ENCODE results near the gene FBXO45.
A peak's percentile ranks its signal among the peaks of the same experiment; 100 is the strongest.
"Not testable (repeated sequence)": the region's sequence is repeated elsewhere in the genome, so short reads cannot be mapped to it uniquely, and the experiment has no call there.

The FBXO45 gene

DNA sequence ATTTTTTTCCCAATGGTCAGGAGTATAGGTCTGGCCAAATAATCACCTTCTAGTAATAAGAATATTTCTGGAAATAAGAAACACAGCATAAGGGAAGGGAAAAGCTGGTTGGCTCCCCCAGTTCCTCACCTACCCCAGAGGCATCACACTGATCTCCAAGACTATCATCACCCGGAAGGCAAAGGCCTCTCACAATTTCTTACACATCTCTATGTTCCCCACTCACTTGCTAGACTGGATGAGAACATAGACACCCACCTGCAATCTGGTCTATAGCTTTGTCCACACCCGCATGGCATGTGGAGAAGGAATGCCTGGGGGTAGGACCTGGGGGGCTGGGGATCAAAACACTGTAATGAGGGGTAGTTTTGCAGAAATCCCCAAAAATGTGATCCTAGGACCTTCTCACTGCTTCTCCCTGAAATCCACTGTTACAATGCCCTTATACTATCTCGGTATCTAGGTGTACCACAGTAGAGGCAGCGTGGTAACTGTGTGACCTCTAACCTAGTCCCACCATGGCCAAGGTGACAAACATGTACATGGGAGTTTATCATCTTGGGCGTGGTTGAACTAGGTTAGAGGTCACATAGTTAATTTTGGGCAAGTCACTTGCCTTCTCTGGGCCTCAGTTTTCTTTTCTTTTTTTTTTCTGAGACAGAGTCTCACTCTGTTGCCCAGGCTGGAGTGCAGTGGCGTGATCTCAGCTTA is 41.5 kb downstream of the FBXO45 start:
- Histone ChIP-seq H3K4me3 (no peak overlapping the region), H3K27ac (peak overlapping the region in 9 of 21 experiments; percentile 8 to 85 (median 34))

- Histone ChIP-seq H3K27ac (peak overlapping the region in 18 of 21 experiments; percentile 6 to 85 (median 46)), H3K4me3 (no peak overlapping the region)
Measured at GRCh38 chr3:196611761-196612483, 43.5 kb downstream of the FBXO45 start.

DNA sequence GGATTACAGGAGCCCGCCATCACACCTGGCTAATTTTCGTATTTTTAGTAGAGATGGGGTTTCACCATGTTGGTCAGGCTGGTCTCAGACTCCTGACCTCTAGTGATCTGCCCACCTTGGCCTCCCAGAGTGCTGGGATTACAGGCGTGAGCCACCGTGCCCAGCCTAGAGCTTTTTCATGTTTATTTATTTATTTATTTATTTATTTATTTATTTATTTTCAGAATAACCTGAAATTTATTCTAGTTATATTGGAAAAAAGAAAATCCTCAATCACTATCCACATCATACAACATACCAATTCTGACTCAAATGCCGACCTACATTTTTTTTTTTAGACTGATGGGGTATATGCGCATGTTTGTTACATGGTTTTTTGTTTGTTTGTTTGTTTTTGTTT is 46.8 kb downstream of the FBXO45 start:
- not testable (repeated sequence) for H3K27ac ChIP-seq, H3K4me3 ChIP-seq

DNA sequence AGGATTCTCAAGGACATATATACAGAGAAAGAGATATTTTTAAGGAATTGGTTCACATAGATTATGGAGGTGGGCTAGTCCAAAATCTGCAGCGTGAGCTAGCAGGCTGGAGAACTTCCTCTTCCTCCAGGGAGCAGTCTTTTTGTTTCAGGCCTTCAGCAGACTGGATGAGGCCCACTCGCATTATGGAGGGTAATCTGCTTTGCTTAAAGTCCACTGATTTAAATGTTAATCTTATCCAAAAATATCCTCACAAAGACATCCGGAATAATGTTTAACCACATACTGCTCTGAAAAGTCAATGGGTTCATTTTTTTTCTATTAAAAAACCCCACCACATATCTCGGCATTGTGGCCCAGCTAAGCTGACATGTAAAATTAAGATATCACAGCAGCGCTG is 48.8 kb downstream of the FBXO45 start:
- peak overlapping the region in 1 of 21 experiments; percentile 42 for H3K27ac ChIP-seq

GRCh38 chr3:196619223-196619622 is 50.8 kb downstream of the FBXO45 start:
- Histone ChIP-seq H3K27ac (peak overlapping the region in 6 of 21 experiments; percentile 5 to 52 (median 31)), H3K4me3 (no peak overlapping the region)

More for the DNA sequence above, 48.8 kb downstream of the FBXO45 start:
- H3K4me3 ChIP-seq = no peak overlapping the region

GRCh38 chr3:196619627-196620026 is 51.2 kb downstream of the FBXO45 start:
- H3K27ac ChIP-seq = peak overlapping the region in 7 of 21 experiments; percentile 6 to 57 (median 49)
- not testable (repeated sequence) for H3K4me3 ChIP-seq

DNA sequence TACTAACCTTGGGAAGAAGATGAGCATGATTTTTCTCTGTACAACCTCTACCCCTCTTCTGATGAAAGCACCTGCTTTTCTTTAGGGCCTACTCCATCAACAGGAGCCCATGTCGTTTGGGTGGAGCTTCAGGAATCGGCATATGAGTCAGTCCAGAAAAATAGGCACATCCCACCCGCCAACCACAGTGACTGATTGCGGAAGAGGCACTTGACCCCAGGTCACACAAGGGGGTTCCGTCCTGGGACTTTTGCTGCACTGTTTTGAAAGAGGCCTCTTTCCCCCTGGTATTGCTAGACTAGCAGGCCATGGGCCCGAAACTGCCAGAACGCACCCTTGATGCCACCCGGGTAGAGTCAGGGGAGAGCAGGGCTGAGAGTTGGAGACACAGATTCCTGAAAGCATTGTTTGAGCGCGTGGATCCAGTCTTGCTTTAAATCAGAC is 51.7 kb downstream of the FBXO45 start:
- Histone ChIP-seq H3K27ac (peak overlapping the region in 9 of 21 experiments; percentile 6 to 57 (median 45)), H3K4me3 (no peak overlapping the region)

DNA sequence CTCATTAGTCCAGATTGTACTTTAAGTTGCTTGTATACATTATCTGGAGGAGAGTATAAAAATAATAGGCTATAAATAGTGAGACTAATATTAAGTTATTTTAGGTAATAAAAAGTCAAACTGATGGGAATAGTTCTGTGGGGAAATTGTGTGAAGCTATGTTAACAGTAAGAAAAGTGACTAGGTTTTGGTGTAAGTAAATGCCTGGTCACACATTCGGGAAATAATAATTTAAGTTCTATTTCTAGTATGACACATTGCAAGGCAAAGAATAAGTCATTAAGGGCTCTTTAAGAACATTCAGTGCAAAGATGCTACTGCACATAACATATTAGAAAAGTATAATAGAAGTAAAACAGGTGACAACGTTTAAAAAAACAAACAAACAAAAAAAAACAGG is 52.2 kb downstream of the FBXO45 start:
- H3K4me3 ChIP-seq = no peak overlapping the region
- H3K27ac ChIP-seq = peak overlapping the region in 7 of 21 experiments; percentile 28 to 57 (median 49)

DNA sequence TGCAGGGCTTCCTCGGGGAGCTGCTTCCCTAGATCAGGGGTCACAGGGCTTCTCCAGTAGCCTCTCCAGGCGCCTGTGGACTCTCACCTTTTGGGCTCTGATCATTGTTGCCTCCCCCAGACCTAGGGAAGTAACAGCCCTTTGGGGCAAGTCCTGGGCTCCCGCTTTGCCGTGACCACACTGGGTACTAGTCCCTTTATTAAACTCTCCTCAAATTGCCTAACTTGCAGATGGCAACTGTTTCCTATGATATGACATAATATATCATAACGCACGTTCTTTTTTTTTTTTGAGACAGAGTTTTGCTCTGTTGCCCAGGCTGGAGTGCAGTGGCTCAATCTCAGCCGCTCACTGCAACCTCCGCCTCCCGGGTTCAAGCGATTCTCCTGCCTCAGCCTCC is 53.2 kb downstream of the FBXO45 start:
- no peak overlapping the region for H3K4me3 ChIP-seq
- peak overlapping the region in 1 of 21 experiments; percentile 43 for H3K27ac ChIP-seq

GRCh38 chr3:196624067-196624790 is 55.8 kb downstream of the FBXO45 start:
- Histone ChIP-seq H3K4me3 (no peak overlapping the region), H3K27ac (peak overlapping the region in 13 of 21 experiments; percentile 10 to 80 (median 43))

DNA sequence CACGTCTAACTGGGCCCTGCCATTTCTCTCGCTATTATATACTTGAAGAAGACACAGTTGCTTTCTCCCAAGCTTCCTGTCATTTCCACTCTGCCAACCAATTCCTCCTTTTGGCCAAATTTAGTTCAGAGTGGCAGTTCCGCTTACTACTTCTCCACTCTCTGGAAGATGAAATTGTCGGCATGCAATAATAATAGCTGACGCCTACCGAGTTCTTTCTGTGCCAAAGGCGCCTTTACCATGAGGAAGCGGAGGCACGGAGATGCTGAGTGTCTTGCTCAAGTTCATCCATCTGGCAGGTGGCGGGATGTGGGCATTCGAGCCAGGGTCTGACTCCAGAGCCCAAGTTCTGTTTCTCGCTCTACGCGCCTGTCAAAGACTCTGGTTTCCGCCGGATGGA is 56.4 kb downstream of the FBXO45 start:
- Histone ChIP-seq H3K27ac (peak overlapping the region in 11 of 21 experiments; percentile 10 to 80 (median 46)), H3K4me3 (no peak overlapping the region)

DNA sequence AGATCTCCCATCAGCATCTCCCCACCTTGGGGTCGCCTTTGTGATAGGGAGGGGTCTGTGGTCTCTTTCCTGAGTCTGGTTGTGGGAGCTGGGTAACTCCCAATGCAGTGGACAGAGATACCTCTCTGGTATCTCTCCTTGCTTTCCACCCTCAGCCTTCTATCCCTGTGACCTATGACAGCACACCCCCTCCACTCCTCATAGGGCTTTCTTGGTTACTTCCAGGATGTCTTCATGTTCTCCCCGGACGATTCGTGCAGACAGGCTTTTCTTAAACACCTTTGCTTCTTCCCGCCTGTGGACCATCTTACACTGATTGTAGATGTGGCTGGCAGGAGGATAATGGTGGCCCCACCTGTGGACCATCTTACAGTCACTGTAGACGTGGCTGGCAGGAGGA is 56.9 kb downstream of the FBXO45 start:
- H3K27ac ChIP-seq = peak overlapping the region in 5 of 21 experiments; percentile 26 to 74 (median 48)
- H3K4me3 ChIP-seq = no peak overlapping the region

DNA sequence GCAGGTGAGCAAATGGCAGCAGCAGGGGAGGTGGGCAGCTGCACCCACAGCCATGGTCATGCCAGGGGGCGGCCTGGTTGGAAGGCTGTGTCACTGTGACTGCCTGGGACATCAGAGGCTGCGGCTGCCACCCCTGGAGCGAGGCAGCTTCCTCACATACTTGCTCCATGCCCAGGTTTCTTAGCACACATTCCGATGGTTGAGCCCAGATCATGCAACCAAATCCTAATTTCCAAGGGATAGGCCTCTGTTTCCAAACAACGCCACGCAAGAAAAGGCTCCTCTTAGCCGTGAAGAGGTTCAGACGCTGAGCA is 59.4 kb downstream of the FBXO45 start:
- H3K27ac ChIP-seq = no peak overlapping the region
- no peak overlapping the region for H3K4me3 ChIP-seq

DNA sequence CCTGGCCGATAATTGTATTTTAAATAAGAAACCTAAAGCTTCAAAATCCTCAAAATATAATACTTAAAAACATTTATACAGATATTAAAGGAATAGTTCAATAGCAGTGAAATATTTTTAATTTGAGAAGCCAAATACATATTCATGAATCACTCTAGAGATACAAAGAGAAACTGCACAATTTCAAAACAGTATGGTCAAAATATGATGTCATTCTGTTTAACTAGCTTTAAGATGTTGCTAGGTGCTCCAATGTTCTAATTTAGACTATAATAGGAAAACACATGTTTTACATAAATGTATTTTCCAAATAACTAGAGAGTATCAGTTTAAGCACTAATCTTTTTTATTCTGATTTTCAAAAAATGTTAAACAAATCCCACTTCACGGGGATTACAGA is 60.8 kb downstream of the FBXO45 start:
- Histone ChIP-seq H3K27ac (peak overlapping the region in 1 of 21 experiments; percentile 96), H3K4me3 (no peak overlapping the region)

DNA sequence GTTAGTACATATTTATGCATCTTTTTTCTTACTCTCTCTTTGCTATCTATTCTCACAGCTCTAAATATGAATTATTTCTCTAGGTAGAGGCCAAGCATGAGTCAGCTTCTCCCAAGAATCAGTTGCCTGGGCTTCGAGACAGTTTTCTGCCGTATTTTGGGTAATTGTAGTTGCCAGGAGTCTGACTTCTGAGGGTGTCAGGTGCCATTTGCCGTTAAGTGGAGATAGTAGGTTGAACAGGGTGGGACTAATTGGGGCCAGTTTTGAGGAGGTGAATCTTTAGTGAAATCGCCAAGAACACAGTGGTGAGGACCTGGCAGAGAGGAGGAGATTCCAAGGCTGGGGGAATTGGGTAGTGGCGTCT is 63.2 kb downstream of the FBXO45 start:
- H3K27ac ChIP-seq = peak overlapping the region in 20 of 21 experiments; percentile 64 to 96 (median 90)
- H3K4me3 ChIP-seq = peak overlapping the region; percentile 47 to 60 (median 53)

DNA sequence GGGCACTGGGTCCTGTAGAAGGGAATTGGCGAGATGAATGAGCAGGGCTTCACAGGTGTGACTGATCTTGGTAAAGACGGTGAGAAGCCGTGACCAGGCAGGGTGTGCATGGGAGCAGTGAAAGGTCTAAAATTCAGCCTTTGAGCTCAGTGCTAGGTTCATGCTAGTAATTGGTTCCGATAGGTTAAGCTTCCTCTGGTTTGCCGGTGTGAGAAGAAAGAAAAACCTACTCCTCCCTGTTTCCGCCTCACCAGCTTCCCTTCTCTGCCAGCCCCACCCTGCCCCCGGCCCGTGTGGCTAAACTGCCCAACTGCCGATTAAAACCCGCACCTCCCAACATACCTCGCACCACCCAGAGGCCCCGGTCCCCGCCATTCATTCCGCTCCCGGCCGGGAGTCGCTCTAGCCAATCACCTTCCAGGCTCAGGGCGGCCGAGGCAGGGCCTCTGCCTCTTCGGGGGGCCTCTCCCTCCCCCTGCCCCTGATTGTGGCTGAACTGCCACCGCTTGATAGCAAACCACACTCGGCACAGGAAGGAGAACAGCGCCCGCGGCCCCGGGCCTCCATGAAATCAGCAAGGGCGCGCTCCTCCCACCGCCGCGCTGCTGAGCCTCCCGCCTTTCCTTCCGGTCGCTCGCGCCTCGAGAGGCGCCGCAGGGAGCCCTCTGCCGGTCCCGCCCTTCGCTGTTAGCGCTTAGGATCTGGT is 63.7 kb downstream of the FBXO45 start:
- peak overlapping the region; percentile 57 to 96 (median 89) for H3K27ac ChIP-seq
- H3K4me3 ChIP-seq = peak overlapping the region; percentile 47 to 60 (median 53)

GRCh38 chr3:196633555-196634151 is 65.2 kb downstream of the FBXO45 start:
- peak overlapping the region in 1 of 7 experiments; percentile 56 for H3K4me3 ChIP-seq
- H3K27ac ChIP-seq = peak overlapping the region in 19 of 21 experiments; percentile 3 to 96 (median 89)

- Histone ChIP-seq H3K4me3 (no peak overlapping the region), H3K27ac (peak overlapping the region in 16 of 21 experiments; percentile 3 to 96 (median 88))
Measured at GRCh38 chr3:196634224-196634623, 65.8 kb downstream of the FBXO45 start.

GRCh38 chr3:196634829-196635228 is 66.4 kb downstream of the FBXO45 start:
- Histone ChIP-seq H3K4me3 (no peak overlapping the region), H3K27ac (peak overlapping the region in 9 of 21 experiments; percentile 7 to 73 (median 42))
